Natural killer cell (primary cell): ENCODE measurements around the gene KCNS1. TPM values are rescaled to one million over a fixed set of nuclear protein-coding genes. Genes with fewer than 3 reads are reported as not detected.

Experiments
- ATAC-seq, 3 donors: fragments of 150-1000 bp in 2 of 3; fragments of 200-7000 bp in 1 of 3; cut with Tn5 transposase; 1 replicate in 1 of 3; 2 replicates in 2 of 3; pipeline ENCODE4 v1.10.0; 2021; ENCODE audit warnings: mild to moderate bottlenecking in 2 of 3, moderate library complexity in 2 of 3
- DNase-seq, 2 donors: peaks; one replicate each; pipeline versions ENCODE4 v3.0.0 to v3.0.0-alpha.2; 2013 to 2021; ENCODE audit warnings: mixed read lengths in 1 of 2
- H3K27ac ChIP-seq: one replicate; pipeline ENCODE4 v1.5.1; 2013; ENCODE audit warnings: mild to moderate bottlenecking, low read length
- H3K27me3 ChIP-seq: one replicate; pipeline ENCODE4 v1.6.1; 2013; ENCODE audit warnings: low read length; ENCODE audit not compliant: control insufficient read depth, insufficient read depth
- H3K36me3 ChIP-seq: one replicate; pipeline ENCODE4 v1.6.1; 2013; ENCODE audit warnings: low read length; ENCODE audit not compliant: control insufficient read depth, insufficient read depth
- H3K4me1 ChIP-seq: one replicate; pipeline ENCODE4 v1.6.1; 2013; ENCODE audit warnings: low read length; ENCODE audit not compliant: control insufficient read depth, insufficient read depth
- H3K4me3 ChIP-seq: one replicate; pipeline ENCODE4 v1.5.1; 2013; ENCODE audit warnings: low read length
- H3K9me3 ChIP-seq: one replicate; pipeline ENCODE4 v1.6.1; 2013; ENCODE audit warnings: low read length; ENCODE audit not compliant: control insufficient read depth, insufficient read depth
- H3K27ac Mint-ChIP-seq, 2 donors: one replicate each; pipeline ENCODE4 v1.8.0; 2022; ENCODE audit warnings: mild to moderate bottlenecking in 2 of 2, mixed read lengths in 2 of 2, moderate library complexity in 1 of 2
- H3K27me3 Mint-ChIP-seq, 2 donors: one replicate each; pipeline ENCODE4 v1.8.0; 2022; ENCODE audit warnings: low read depth in 2 of 2, mixed read lengths in 2 of 2
- H3K36me3 Mint-ChIP-seq: one replicate; pipeline ENCODE4 v1.8.0; 2022; ENCODE audit warnings: mixed read lengths
- H3K4me1 Mint-ChIP-seq, 2 donors: one replicate each; pipeline ENCODE4 v1.8.0; 2022; ENCODE audit warnings: mixed read lengths in 2 of 2
- H3K4me3 Mint-ChIP-seq: one replicate; pipeline ENCODE4 v1.8.0; 2022; ENCODE audit warnings: mild to moderate bottlenecking, moderate library complexity, mixed read lengths
- H3K9me3 Mint-ChIP-seq, 2 donors: one replicate each; pipeline ENCODE4 v1.8.0; 2022; ENCODE audit warnings: mixed read lengths in 2 of 2
- WGBS: methylation state at CpG from one replicate; pipeline ENCODE4 v1.1.7; 2013; ENCODE audit warnings: missing lambda C conversion rate; ENCODE audit not compliant: insufficient coverage; 5-methylcytosine and 5-hydroxymethylcytosine counted together
- intact Hi-C: fragments of 100-400 bp; cut with micrococcal nuclease; formaldehyde crosslinking; loops from one replicate; pipeline ENCODE4 v1.14.2; 2022
- total RNA-seq, 4 donors: library from RNA; stranded (reverse); fragments of 120-200 nt in 1 of 4; gene quantifications; one replicate each; pipeline versions ENCODE4 v1.2.3 to v1.2.4, GENCODE V29; 2013 to 2022
- TF ChIP-seq, protein P1 (sequence below): fragments of 200-600 bp; IDR thresholded peaks from one replicate; pipeline ENCODE4 v1.8.0; 2022; ENCODE audit warnings: antibody characterized with exemption

Gene KCNS1
- total RNA-seq, 3 donors from 2014 or later (not counting 1 experiment from before 2014, with no cell fraction given): not detected

DNA sequence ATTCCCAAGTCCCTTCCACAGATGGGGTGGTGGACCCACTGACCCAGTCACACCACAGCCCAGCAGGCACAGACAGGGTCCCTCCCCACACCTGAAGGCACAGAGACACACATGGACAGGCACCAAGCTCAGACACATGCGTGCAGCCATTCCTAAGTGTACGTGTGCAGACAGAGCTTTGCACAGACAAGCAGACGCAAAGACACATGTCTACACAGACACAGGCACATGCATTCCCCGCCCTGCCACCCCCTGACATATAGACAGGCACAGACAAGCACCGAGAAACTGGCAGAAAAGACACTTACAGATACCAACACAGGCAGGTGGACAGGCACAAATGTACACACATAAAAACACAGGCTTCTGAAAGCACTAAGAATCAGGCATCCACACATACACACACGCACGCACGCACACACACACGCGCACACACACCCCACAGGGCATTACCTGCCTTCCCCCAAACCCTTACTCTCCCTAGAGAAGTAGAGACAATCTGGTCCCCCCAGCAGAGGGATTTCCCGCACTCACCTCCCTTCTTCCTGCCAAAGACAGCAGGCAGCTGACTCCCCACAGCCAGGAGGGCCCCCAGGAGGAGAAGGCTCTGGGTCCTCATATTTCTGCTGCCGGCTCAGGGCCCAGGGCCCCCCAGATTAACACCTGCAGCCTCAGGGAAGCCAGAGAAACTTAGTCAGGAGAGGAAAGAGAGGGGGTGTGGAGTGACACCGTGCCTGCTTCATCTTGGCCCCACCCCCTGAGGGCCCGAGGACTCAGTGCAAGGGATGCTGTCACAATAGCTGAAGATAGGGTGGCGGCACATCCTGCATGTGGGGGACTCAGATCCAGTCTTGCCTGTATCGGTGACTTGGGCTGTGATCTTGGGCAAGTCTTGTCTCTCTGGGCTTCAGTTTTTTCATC lies 13.8 kb upstream of the KCNS1 start, which contains the start of gene WFDC5:
Gene WFDC5, minus strand, starts transcription at position 710 of the 921 bp plus-strand sequence. Its CDS starts 91 bp downstream, at position 619.
- H3K4me3 Mint-ChIP-seq: no peak within 1 kb of the TSS
- no peaks in the 10 kb centered on the region for H3K4me1 Mint-ChIP-seq
- no peaks in the 10 kb centered on the region for H3K36me3 ChIP-seq
- no peaks in the 10 kb centered on the region for H3K9me3 ChIP-seq
- 65% methylated on average over 16 of the region's 16 CpGs for WGBS
- intact Hi-C loops: no loop called here
- H3K27ac Mint-ChIP-seq: no peak within 1 kb of the TSS
- H3K27me3 Mint-ChIP-seq: peaks cover 5 to 26% of the 10 kb centered on the region in 2 donors
- H3K9me3 Mint-ChIP-seq: no peaks in the 10 kb centered on the region
- ATAC-seq: peak in 1 of 3 donors; percentile 48
- H3K4me3 ChIP-seq: no peak within 1 kb of the TSS
- H3K36me3 Mint-ChIP-seq: no peaks in the 10 kb centered on the region
- no peak within 1 kb of the TSS for H3K27ac ChIP-seq
- peak in 1 of 2 donors; percentile 24 for DNase-seq
- TF ChIP-seq, protein P1, sequence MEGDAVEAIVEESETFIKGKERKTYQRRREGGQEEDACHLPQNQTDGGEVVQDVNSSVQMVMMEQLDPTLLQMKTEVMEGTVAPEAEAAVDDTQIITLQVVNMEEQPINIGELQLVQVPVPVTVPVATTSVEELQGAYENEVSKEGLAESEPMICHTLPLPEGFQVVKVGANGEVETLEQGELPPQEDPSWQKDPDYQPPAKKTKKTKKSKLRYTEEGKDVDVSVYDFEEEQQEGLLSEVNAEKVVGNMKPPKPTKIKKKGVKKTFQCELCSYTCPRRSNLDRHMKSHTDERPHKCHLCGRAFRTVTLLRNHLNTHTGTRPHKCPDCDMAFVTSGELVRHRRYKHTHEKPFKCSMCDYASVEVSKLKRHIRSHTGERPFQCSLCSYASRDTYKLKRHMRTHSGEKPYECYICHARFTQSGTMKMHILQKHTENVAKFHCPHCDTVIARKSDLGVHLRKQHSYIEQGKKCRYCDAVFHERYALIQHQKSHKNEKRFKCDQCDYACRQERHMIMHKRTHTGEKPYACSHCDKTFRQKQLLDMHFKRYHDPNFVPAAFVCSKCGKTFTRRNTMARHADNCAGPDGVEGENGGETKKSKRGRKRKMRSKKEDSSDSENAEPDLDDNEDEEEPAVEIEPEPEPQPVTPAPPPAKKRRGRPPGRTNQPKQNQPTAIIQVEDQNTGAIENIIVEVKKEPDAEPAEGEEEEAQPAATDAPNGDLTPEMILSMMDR: no peak
- no peaks in the 10 kb centered on the region for H3K27me3 ChIP-seq
- H3K4me1 ChIP-seq: no peaks in the 10 kb centered on the region

DNA sequence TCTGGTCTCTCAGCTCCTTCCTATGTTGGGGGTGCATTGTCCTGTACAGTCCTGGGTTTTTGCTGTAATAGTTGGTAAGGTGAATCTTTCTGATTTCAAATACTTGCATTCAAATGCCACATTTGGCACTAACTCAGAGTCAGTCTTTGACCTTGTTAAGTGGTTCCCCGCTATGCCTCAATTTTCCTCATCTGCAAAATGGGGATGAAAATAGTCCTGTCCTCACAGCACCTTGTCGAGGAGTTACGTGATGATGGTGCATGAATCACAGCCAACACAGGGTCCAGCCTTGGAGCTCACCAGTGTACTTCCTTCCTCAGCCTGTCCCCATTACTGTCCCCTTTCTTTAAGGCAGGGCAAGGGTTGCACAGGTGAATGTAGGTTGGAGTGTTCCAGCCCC lies 12.9 kb upstream of the KCNS1 start:
- Mint-ChIP-seq H3K36me3 (no peaks in the 10 kb centered on the region), H3K4me1 (no peaks in the 10 kb centered on the region), H3K27me3 (peaks cover 5 to 26% of the 10 kb centered on the region in 2 donors), H3K9me3 (no peaks in the 10 kb centered on the region), H3K4me3 (no peak overlapping the region), H3K27ac (no peak overlapping the region)
- Histone ChIP-seq H3K4me1 (no peaks in the 10 kb centered on the region), H3K27ac (no peak overlapping the region), H3K9me3 (no peaks in the 10 kb centered on the region), H3K4me3 (no peak overlapping the region), H3K36me3 (no peaks in the 10 kb centered on the region), H3K27me3 (no peaks in the 10 kb centered on the region)
- 88% methylated on average over 3 of the region's 3 CpGs for WGBS
- no peak for DNase-seq
- TF ChIP-seq, protein P1: no peak
- intact Hi-C loops: no loop called here
- ATAC-seq: no peak

DNA sequence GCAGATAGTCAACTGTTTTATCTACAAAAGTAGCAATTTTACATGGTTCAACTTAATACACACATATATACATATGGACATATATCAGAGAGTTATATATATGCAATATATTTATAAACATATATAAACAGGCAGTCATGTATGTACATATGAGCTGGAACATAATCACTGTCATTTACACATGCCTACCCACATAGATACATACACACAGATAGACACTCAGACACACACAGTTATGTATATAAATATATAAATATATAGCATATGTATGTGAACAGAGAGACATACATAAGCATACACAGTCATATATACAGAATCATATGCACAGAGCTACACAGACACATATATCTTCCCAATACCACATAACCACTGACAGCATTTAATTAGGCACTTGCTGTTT lies 11.8 kb upstream of the KCNS1 start:
- Mint-ChIP-seq H3K4me1 (no peaks in the 10 kb centered on the region), H3K27ac (no peak overlapping the region), H3K4me3 (no peak overlapping the region), H3K27me3 (peaks cover 5 to 21% of the 10 kb centered on the region in 2 donors), H3K36me3 (no peaks in the 10 kb centered on the region), H3K9me3 (no peaks in the 10 kb centered on the region)
- no peak overlapping the region for H3K4me3 ChIP-seq
- ATAC-seq (no peak), DNase-seq (no peak)
- no peaks in the 10 kb centered on the region for H3K4me1 ChIP-seq
- no peak overlapping the region for H3K27ac ChIP-seq
- TF ChIP-seq, protein P1: no peak
- intact Hi-C loops: no loop called here
- no peaks in the 10 kb centered on the region for H3K9me3 ChIP-seq
- H3K36me3 ChIP-seq: no peaks in the 10 kb centered on the region
- no peaks in the 10 kb centered on the region for H3K27me3 ChIP-seq
